HepG2 (cell line): ENCODE data around the gene OLR1. TPM values are rescaled to one million over a fixed set of nuclear protein-coding genes. Genes with fewer than 3 reads are reported as not detected.

ENCODE experiments used
- ATAC-seq: fragments of 200-7000 bp; cut with Tn5 transposase; 3 replicates; pipeline ENCODE4 v1.9.1; 2020; ENCODE audit warnings: mild to moderate bottlenecking, moderate library complexity
- BruUV-seq: library from RNA; stranded (reverse); fragments of 400-500 nt; replicated peaks from 2 replicates; lab custom pipeline; 2021; lab: Mats Ljungman, UMichigan
- CTCF ChIA-PET: fragments of 300-600 bp; formaldehyde crosslinking; extraction: SDS; loops from one replicate; lab custom pipeline; 2021; ENCODE audit warnings: low total read pairs, inconsistent platforms, low intra/inter-chr PET ratio; lab: Yijun Ruan, JAX
- POLR2A ChIA-PET: fragments of 350-600 bp; sonication (Branson Sonifier 250); formaldehyde crosslinking; loops from one replicate; lab custom pipeline; 2020; ENCODE audit warnings: antibody characterized with exemption, inconsistent platforms; lab: Yijun Ruan, JAX
- DNase-seq: peaks from one replicate; pipeline ENCODE4 v3.0.0-alpha.2; 2015; ENCODE audit warnings: low spot score
- FAIRE-seq: peaks from 3 replicates; lab custom pipeline; 2011; peaks lifted over from hg19 to GRCh38; lab: Jason Lieb, UNC
- H2AFZ ChIP-seq: one replicate; pipeline ENCODE4 v1.6.1; 2011; ENCODE audit warnings: low read length, inconsistent platforms
- H3K27ac ChIP-seq: fragments of 300-600 bp; 3 replicates; pipeline ENCODE4 v1.8.0; 2011; ENCODE audit warnings: mixed run types, mild to moderate bottlenecking, mixed read lengths, low read length, inconsistent platforms; ENCODE audit not compliant: insufficient read depth; ENCODE audit errors: extremely low read length
- H3K27me3 ChIP-seq, 2 experiments: fragments of 200-600 bp in 1 of 2; 2 replicates in 1 of 2; 3 replicates in 1 of 2; pipeline versions ENCODE4 v1.6.0 to v1.8.0; 2011; ENCODE audit warnings: low read length in 2 of 2, mild to moderate bottlenecking in 2 of 2, moderate library complexity in 2 of 2, inconsistent platforms in 1 of 2; ENCODE audit not compliant: insufficient read depth in 2 of 2, control insufficient read depth in 1 of 2
- H3K36me3 ChIP-seq, 2 experiments: fragments of 200-600 bp in 1 of 2; replicated peaks in 1 of 2; 2 replicates in 1 of 2; 3 replicates in 1 of 2; pipeline versions ENCODE4 v1.5.1 to v1.8.0; 2011; ENCODE audit warnings: low read length in 2 of 2, inconsistent platforms in 1 of 2; ENCODE audit not compliant: insufficient read depth in 2 of 2, control insufficient read depth in 1 of 2
- H3K4me1 ChIP-seq: 2 replicates; pipeline ENCODE4 v1.5.1; 2012; ENCODE audit warnings: low read length, inconsistent platforms; ENCODE audit not compliant: insufficient read depth
- H3K4me2 ChIP-seq: 2 replicates; pipeline ENCODE4 v1.6.0; 2011; ENCODE audit warnings: low read depth, low read length, inconsistent platforms
- H3K4me3 ChIP-seq, 3 experiments: fragments of 200-600 bp in 1 of 3; sonication (generic), shearing (Covaris generic) in 1 of 3; replicated peaks in 1 of 3; 2 replicates each; pipeline ENCODE4 v1.5.1; 2011 to 2016; ENCODE audit warnings: low read length in 3 of 3, inconsistent platforms in 2 of 3, low read depth in 2 of 3, mild to moderate bottlenecking in 2 of 3, control low read depth in 1 of 3, mixed read lengths in 1 of 3; ENCODE audit not compliant: insufficient read depth in 1 of 3
- H3K79me2 ChIP-seq: one replicate; pipeline ENCODE4 v1.6.1; 2011; ENCODE audit warnings: low read length, inconsistent platforms; ENCODE audit not compliant: insufficient read depth
- H3K9ac ChIP-seq: 2 replicates; pipeline ENCODE4 v1.6.0; 2011; ENCODE audit warnings: mild to moderate bottlenecking, low read depth, low read length, inconsistent platforms; ENCODE audit not compliant: insufficient read depth
- H3K9me3 ChIP-seq: 2 replicates; pipeline ENCODE4 v1.5.1; 2012; ENCODE audit warnings: mild to moderate bottlenecking, low read length
- H4K20me1 ChIP-seq: 2 replicates; pipeline ENCODE4 v1.6.0; 2011; ENCODE audit warnings: inconsistent platforms, mild to moderate bottlenecking, low read length, moderate library complexity; ENCODE audit not compliant: insufficient read depth
- FOXA1 ChIP-seq, 2 experiments: fragments of 450-650 bp in 1 of 2; sonication (generic) in 1 of 2; formaldehyde crosslinking in 1 of 2; IDR thresholded peaks; 2 replicates each; pipeline versions ENCODE4 v1.4.0 to v1.6.1; 2016 to 2020; ENCODE audit warnings: missing genetic modification reagents in 1 of 2
- GATAD2A ChIP-seq: IDR thresholded peaks from 2 replicates; pipeline ENCODE4 v1.6.1; 2016
- HDAC1 ChIP-seq: sonication (generic); formaldehyde crosslinking; IDR thresholded peaks from 2 replicates; pipeline ENCODE4 v1.5.1; 2020; ENCODE audit warnings: mild to moderate bottlenecking, missing genetic modification reagents
- HDAC6 ChIP-seq: fragments of 200-600 bp; sonication (generic); IDR thresholded peaks from 2 replicates; pipeline ENCODE4 v1.7.0; 2017; ENCODE audit warnings: mild to moderate bottlenecking, antibody characterized with exemption, low read length, low read depth
- HNF4A ChIP-seq: sonication (generic); formaldehyde crosslinking; IDR thresholded peaks from 2 replicates; pipeline ENCODE4 v1.4.0; 2020; ENCODE audit warnings: missing genetic modification reagents
- MEIS1 ChIP-seq: sonication (generic); formaldehyde crosslinking; IDR thresholded peaks from 2 replicates; pipeline ENCODE4 v1.9.0; 2021; ENCODE audit warnings: mild to moderate bottlenecking, missing genetic modification reagents, moderate library complexity, borderline replicate concordance
- ZNF180 ChIP-seq: sonication (generic); formaldehyde crosslinking; IDR thresholded peaks from 2 replicates; pipeline ENCODE4 v1.4.0; 2020; ENCODE audit warnings: low read depth, missing genetic modification reagents, borderline replicate concordance
- ZNF605 ChIP-seq: sonication (generic); formaldehyde crosslinking; IDR thresholded peaks from 2 replicates; pipeline ENCODE4 v1.8.0; 2022; ENCODE audit warnings: mild to moderate bottlenecking, missing genetic modification reagents
- ZNF720 ChIP-seq: sonication (generic); formaldehyde crosslinking; IDR thresholded peaks from 2 replicates; pipeline ENCODE4 v1.4.0; 2020; ENCODE audit warnings: missing genetic modification reagents
- WGBS: methylation state at CpG from one replicate; pipeline ENCODE4 v1.1.6; 2017; ENCODE audit warnings: low lambda C conversion rate; 5-methylcytosine and 5-hydroxymethylcytosine counted together
- in situ Hi-C: cut with HindIII; loops from 2 replicates; pipeline ENCODE4 v1.10.0; 2017; ENCODE audit warnings: low pct_unique_long_range_greater_than_20kb; ENCODE audit not compliant: extremely low pct_ligation_motif_present
- intact Hi-C: fragments of 100-400 bp; cut with micrococcal nuclease; formaldehyde crosslinking; loops from one replicate; pipeline ENCODE4 v1.10.0; 2022; ENCODE audit not compliant: unreplicated experiment
- polyA plus RNA-seq, 8 experiments: library from polyadenylated mRNA; depleted of rRNA in 3 of 8; stranded (reverse) in 7 of 8; unstranded in 1 of 8; fragments of >200 nt; fragmentation: Illumina TruSeq in 4 of 8; extraction: Trizol in 4 of 8; gene quantifications; 2 replicates each; pipeline versions ENCODE4 v1.2.1 to v1.2.3, GENCODE V29; 2011 to 2016; ENCODE audit warnings: low read depth in 4 of 8, missing spikeins in 1 of 8, mixed read lengths in 1 of 8; ENCODE audit not compliant: insufficient read depth in 1 of 8
- total RNA-seq, 5 experiments: library from RNA; depleted of rRNA; stranded (reverse); fragments of >200 nt; fragmentation: Illumina TruSeq; extraction: Trizol; gene quantifications; 2 replicates each; pipeline ENCODE4 v1.2.3, GENCODE V29; 2016; ENCODE audit warnings: low read depth in 1 of 5
- TF ChIP-seq, protein P1 (sequence below): fragments of 450-650 bp; IDR thresholded peaks from 2 replicates; pipeline ENCODE4 v1.6.1; 2017; ENCODE audit warnings: mild to moderate bottlenecking

OLR1 gene
- total and polyA plus RNA-seq, 2 of the 13 experiments (the other 11 are each of a cell fraction or from before 2014, with no cell fraction given) = not detected

DNA sequence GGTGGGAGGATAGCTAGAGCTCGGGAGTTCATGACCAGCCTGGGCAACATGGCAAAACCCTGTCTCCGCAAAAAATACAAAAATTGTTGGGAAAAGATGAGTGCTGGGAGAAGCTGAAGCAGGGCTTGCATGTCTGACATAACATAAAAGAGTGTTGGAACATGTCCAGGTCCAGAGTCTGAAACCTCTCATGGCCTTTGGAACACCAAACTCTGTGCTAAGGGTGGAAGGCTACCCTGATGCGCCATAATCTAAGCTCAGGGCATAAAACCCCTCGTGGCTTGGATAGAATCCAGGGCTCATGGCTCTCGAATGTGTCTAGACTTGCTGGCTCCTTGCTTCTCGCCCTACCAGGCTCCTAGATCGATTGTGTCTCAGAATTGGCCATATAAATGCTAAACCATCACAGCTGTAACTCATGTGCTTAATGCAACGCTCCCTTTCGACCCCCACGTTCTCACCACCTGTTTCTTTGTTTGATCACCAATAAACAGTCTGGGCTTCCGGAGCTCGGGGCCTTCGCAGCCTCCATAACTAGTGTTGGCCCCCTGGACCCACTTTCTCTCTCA lies 35.2 kb downstream of the OLR1 start:
- 40% methylated on average over 12 of the region's 13 CpGs for WGBS
- intact Hi-C loops = loop anchor here (1.0 kb wide), 1 partner anchor 126 kb away; the partner anchor contains the start of gene CLEC12B

DNA sequence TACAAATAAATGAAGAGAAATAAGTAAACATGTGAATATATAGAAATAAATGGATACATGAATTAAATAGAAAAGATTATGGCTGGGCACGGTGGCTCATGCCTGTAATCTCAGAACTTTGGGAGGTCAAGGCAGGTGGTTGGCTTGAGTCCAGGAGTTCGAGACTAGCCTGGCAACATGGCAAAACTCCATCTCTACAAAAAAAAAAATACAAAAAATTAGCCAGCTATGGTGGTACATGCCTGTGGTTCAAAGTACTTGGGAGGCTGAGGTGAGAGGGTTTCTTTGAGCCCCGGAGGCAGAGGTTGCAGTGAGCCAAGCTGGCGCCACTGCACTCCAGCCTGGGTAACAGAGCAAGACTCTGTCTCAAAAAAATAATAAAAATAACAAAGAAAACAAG lies 36.8 kb downstream of the OLR1 start:
- ATAC-seq (no peak), FAIRE-seq (no peak), DNase-seq (no peak)
- no peaks in the 10 kb centered on the region for H3K79me2 ChIP-seq
- H4K20me1 ChIP-seq = no peaks in the 10 kb centered on the region
- ChIA-PET CTCF (interaction anchor here (0.6 kb wide), 1 partner anchor 1307 kb away, joined by 3 read pairs; no protein-coding TSS in a partner anchor), POLR2A (no interaction called here)
- 11% methylated on average over 4 of the region's 4 CpGs for WGBS
- intact Hi-C loops (no loop called here), in situ Hi-C loops (loop anchor here (10.0 kb wide), 1 partner anchor 380 kb away; no protein-coding TSS in a partner anchor)
- H3K27me3 ChIP-seq = peaks cover 0 to under 1% of the 10 kb centered on the region in 2 experiments; a peak in 1 of 5 replicates
- H2AFZ ChIP-seq = no peak overlapping the region
- no peak overlapping the region for H3K4me2 ChIP-seq
- no peaks in the 10 kb centered on the region for H3K36me3 ChIP-seq
- 0 out of 2 replicates have a peak, but pooled peaks cover 6% of the 10 kb centered on the region for H3K4me1 ChIP-seq
- TF ChIP-seq ZNF180 (CRISPR knock-in tag) (no peak), FOXA1 (IDR thresholded peaks at IDR 0.05) (no peak), FOXA1 (CRISPR knock-in tag; IDR thresholded peaks at IDR 0.05) (no peak), ZNF605 (CRISPR knock-in tag) (no peak), ZNF720 (CRISPR knock-in tag) (no peak), HDAC1 (no peak), HDAC6 (no peak), MEIS1 (CRISPR knock-in tag) (no peak)
- TF ChIP-seq, protein P1, sequence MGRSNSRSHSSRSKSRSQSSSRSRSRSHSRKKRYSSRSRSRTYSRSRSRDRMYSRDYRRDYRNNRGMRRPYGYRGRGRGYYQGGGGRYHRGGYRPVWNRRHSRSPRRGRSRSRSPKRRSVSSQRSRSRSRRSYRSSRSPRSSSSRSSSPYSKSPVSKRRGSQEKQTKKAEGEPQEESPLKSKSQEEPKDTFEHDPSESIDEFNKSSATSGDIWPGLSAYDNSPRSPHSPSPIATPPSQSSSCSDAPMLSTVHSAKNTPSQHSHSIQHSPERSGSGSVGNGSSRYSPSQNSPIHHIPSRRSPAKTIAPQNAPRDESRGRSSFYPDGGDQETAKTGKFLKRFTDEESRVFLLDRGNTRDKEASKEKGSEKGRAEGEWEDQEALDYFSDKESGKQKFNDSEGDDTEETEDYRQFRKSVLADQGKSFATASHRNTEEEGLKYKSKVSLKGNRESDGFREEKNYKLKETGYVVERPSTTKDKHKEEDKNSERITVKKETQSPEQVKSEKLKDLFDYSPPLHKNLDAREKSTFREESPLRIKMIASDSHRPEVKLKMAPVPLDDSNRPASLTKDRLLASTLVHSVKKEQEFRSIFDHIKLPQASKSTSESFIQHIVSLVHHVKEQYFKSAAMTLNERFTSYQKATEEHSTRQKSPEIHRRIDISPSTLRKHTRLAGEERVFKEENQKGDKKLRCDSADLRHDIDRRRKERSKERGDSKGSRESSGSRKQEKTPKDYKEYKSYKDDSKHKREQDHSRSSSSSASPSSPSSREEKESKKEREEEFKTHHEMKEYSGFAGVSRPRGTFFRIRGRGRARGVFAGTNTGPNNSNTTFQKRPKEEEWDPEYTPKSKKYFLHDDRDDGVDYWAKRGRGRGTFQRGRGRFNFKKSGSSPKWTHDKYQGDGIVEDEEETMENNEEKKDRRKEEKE = no peak
- no peak overlapping the region for H3K9ac ChIP-seq
- no TSS peak for BruUV-seq
- H3K4me3 ChIP-seq = no peak overlapping the region
- no peaks in the 10 kb centered on the region for H3K9me3 ChIP-seq
- no peak overlapping the region for H3K27ac ChIP-seq

More for the DNA sequence above, 35.2 kb downstream of the OLR1 start:
- Histone ChIP-seq H3K4me2 (no peak overlapping the region), H3K36me3 (no peaks in the 10 kb centered on the region), H3K4me3 (no peak overlapping the region), H4K20me1 (no peaks in the 10 kb centered on the region), H3K9me3 (no peaks in the 10 kb centered on the region), H3K9ac (no peak overlapping the region), H3K27ac (no peak overlapping the region), H3K79me2 (no peaks in the 10 kb centered on the region), H3K4me1 (0 out of 2 replicates have a peak, but pooled peaks cover 6% of the 10 kb centered on the region), H3K27me3 (no peaks in the 10 kb centered on the region; a peak in 1 of 5 replicates), H2AFZ (no peak overlapping the region)
- no TSS peak for BruUV-seq
- ChIA-PET CTCF (no interaction called here), POLR2A (no interaction called here)
- DNase-seq (peak; percentile 4), FAIRE-seq (no peak), ATAC-seq (no peak)
- TF ChIP-seq GATAD2A (CRISPR knock-in tag) (no peak), HNF4A (CRISPR knock-in tag) (peak; percentile 17; the same call in 1 of the 2 replicates)
- in situ Hi-C loops = loop anchor here (10.0 kb wide), 1 partner anchor 382 kb away; no protein-coding TSS in a partner anchor
